SK-MEL-5 (cell line): ENCODE results near the gene GPC6. TPM values are rescaled to one million over a fixed set of nuclear protein-coding genes. Genes with fewer than 3 reads are reported as not detected.
"Not testable (repeated sequence)": the region's sequence is repeated elsewhere in the genome, so short reads cannot be mapped to it uniquely, and the experiment has no call there.

Experiments
- DNase-seq: peaks from one replicate; pipeline ENCODE4 v3.0.0-alpha.2; 2016; ENCODE audit warnings: low read depth, low spot score
- in situ Hi-C: cut with HindIII; loops from 2 replicates; pipeline ENCODE4 v1.10.0; 2016; ENCODE audit warnings: low sequenced_read_pairs, high pct_unique_total_duplicates, low pct_unique_long_range_greater_than_20kb
- total RNA-seq: library from RNA; depleted of rRNA; stranded (reverse); fragments of >200 nt; shearing (Covaris generic); gene quantifications from 2 replicates; pipeline ENCODE4 v1.2.3, GENCODE V29; 2014

The GPC6 gene
- total RNA-seq, 1 experiment from 2014 or later, result 6.6 TPM

DNA sequence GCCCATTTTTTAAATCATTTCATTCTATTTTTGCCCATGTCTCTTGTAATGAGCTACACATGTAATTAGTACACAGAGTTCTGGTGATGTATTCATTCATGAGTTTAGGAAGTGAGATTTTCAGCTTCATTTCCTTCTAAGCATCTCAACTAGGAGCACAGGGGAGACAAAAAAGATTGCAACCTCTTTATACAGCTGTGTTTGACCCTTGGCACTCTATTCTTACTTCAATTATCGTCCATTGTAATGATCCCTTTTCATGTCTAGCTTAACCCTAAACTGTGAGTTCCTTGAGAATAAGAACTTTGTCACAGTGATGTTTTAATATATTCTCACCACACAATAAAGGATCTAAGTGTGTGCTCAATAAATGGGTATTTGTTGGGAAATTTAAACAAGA, 67.1 kb downstream of the GPC6 start:
- in situ Hi-C loops, result no loop called here
- no peak for DNase-seq

DNA sequence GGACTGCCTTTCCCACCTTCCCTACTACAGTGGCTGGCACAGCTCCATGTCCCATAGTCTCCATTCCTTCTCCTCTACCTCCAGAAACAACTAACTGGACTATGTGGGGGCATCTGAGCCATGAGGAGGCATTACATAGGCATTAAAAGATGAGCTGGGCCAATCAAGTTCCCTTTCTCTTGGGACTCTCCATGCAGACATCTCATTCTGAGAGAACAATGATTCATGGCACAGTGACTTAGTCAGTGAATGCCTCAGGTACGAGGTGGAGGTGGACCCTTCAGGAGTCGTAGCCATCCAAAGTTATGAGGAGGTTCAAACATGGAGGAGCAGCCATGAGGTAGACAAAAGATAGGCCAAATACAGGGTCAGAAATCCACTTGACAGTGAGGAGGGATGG, 70.0 kb downstream of the GPC6 start:
- no peak for DNase-seq
- in situ Hi-C loops, result no loop called here

DNA sequence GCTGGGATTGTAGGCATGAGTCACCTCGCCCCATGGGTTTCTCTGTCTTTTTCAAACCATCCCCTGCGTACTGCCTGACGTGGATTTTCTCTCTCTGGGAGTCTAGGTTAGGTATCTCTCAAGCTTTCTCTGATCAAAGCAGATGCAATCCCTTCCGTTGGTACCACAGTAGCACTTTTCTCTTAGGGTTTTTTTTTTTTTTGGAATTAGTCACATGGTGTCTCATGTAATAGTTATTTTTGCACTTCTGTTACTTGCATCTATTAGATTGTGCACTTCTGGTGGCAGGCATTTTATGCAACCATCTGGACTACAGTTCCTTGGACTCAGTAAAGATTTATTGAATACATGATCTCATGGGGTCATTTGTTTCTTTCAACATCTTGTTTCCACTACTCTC, 72.1 kb downstream of the GPC6 start:
- in situ Hi-C loops, result no loop called here
- no peak for DNase-seq

DNA sequence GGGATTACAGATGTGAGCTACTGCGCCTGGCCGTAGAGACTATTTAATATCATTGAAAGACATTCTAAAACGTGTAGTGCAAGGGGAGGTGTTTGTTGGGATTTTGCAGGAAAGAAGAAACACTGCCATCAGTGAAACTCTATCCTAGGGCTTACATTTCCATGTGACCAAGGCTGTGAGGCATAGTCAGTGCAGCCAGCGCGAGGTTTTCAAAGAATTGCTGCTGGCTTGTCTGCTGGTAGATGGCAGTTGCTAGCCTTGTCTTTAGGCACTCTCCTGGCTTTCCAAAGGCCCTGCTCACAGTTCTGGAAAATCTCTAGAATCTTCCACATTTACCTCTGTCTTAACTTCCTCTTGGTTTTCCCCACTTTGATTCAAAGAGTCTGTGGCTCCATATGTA, 77.5 kb downstream of the GPC6 start:
- no peak for DNase-seq
- in situ Hi-C loops, result no loop called here

DNA sequence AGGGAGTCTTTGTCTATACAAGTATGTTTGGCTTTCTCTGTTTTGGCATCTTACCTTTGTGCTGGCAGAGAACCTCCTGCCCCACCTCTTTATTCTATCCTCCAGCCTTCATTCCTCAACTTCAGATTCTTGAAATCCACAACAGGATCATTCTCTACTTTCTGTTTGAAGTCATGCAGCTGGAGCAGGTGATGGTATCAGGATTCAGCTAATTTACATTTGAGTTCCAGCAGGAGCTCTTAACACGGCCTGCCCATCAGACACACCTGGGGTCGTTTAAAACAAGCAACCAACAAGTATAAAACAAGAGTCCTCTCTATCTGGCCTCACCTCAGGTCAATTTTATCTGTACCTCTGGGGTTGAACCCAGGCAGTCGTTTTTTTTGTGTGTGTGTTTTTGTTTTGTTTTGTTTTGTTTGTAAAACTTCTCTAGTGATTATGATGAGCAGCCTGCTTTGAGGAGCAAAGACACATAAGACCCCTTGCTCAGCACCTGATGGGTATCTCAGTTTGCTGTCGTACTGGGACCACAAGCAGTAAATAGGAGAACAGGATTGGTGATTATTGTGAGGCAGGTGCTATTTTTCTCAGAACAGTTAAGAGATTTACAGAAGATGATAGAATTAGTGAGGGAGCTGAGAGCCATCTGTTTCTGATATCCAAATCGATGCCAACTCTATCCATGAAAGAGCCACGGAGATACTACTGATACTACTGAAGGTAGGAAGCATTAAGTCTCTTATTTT, 78.4 kb downstream of the GPC6 start:
- no peak for DNase-seq

DNA sequence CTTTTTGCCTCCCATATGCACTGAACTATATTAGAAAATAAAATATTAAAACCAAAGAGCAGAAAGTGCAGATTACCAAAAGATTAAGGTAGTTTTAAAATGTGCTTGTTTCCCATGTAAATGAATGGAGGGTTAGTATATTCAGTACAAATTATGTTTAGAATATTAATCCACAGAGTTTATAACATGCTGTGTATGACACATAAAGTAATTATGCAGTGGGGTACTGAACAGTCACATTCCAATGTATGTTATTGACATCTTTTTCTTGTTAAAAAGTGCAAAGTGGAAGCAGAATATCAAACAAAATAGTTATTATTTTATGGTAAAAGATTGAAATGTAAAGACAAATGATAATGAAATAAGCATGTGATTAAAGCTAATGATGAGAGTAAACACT, 79.3 kb downstream of the GPC6 start:
- DNase-seq, result no peak
- in situ Hi-C loops, result no loop called here

More for the DNA sequence above, 78.4 kb downstream of the GPC6 start:
- in situ Hi-C loops, result no loop called here

DNA sequence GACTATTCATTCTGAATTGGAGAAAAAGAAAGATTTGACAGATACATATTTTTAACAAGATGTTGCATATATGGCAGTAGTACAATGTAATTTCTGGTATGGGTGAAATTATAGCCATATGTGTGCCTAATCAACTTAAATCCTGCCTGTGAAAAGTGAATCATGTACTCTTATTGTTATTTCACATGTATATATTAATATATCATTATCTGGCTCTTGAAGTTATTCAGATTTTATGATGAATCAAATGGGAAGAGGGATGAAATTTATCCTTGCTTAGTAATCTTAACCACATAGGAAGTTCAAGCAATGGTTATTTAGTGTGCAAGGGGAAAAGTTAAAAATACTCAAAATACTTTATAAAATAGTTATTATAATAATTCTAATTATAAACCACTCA, 80.5 kb downstream of the GPC6 start:
- in situ Hi-C loops, result no loop called here
- DNase-seq, result no peak

DNA sequence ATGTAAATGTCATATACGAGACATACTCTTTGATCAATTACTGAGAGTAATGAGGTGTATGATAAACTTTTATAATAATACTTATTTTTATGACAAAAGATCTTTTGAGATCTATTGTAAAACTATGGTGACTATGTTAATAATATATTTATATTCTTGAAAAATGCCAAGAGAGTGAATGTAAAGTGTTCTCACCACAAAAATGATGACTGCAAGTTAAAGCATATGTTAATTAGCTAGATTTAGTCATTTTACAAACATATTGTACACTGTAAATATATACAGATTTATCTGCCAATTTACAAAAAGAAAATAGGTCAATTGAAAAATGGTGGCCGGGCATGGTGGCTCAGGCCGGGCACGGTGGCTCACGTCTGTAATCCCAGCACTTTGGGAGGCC, 81.0 kb downstream of the GPC6 start:
- in situ Hi-C loops, result no loop called here
- no peak for DNase-seq

DNA sequence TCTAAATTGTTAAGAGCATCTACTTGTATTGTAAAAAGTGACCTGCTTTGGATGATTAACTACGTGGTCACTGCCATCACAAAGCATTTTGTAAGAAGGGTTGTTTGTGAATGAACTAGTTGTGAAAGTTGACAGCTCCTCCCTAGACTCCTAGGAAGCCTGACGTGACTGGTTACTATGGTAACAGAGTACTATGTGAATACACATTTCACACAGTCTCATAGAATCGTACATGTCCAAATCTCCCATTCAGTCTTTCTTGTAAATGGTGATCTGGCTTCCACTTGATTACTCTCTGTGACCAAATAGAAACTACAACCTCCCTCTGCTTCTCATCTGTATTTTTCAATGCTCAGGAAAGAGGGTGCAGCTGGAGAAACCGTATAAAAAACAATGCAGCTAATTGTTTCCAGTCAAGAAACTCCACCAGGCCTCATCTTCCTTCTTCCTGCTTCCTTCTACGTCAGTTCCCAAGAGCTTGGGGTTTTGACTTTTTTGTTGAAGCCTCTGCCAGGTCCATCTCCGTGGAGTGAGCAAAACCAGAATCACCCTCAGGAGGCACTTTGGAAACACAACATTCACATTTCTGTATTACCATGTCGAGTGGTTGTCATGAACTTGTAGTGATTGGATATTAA, 83.4 kb downstream of the GPC6 start:
- in situ Hi-C loops, result no loop called here
- peak; percentile 88 for DNase-seq

DNA sequence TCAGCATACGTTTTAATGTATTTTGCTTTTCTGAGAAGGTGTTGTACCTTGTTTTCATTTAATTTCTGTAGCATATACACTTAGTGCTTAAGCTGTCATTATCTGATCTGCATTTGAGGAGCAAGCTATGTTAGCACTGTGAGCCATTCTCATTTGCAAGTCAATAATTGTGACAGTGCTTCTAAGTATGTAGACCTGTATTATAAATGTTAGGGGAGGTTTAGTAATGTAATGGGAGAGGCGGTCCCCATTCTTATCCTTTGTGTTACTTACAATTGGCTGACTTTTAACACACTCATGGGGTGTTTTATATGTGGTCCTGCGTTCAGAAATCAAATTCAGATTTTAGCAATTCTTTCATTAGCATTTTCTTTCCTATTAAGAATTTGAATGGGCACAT, 90.2 kb downstream of the GPC6 start:
- no peak for DNase-seq
- in situ Hi-C loops, result no loop called here

DNA sequence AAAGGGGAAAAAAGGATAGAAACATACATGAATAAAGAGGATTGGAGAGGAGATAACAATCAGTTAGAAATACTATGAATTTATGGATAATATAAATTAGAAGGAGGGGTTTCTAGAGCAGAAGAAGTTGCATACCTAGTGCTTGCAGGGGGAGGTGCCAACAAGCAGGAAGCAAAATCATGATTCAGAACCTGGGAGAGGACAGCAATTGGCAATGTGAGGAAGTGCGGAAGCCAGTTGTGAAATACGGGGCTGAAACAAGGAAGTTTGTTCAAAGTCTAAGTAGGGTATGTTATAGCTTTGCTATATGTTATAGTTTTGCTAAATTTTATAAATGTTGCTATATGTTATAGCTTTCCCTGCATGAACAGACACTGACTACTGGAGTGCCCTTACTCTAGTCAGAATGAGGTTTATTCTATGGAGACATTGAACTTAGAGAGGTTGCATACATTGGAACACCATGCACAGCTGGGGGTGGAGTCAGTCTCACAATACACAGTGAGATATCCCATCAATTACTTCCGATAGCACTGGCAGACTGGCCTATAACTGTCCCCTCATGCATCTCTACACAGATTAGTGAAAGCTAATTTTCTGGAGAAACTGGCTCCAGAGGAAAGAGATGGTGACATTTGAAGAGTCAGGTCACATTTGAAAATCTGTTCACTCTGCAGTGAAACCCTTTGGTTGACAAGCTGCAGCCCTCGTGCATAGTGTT, 92.1 kb downstream of the GPC6 start:
- no peak for DNase-seq
- in situ Hi-C loops, result no loop called here

DNA sequence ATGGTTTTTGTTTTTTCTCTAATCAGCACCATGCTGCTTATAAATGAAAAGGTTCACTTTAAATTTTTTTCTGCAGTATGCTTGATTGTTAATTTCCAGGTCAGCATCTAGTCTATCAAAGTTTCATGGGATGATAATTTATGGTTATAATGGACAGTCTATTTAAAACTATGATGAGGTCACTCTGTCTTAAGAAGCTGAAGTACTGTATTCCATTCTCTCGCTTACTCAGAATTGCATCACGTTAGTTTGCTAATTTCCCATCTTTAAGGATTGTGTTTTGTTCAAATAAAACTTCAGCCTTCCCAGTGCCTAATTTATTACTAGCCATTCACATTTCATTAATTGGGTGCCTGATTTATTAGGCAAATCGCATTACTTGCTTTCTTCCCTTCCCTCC, 94.3 kb downstream of the GPC6 start:
- in situ Hi-C loops, result no loop called here
- no peak for DNase-seq

DNA sequence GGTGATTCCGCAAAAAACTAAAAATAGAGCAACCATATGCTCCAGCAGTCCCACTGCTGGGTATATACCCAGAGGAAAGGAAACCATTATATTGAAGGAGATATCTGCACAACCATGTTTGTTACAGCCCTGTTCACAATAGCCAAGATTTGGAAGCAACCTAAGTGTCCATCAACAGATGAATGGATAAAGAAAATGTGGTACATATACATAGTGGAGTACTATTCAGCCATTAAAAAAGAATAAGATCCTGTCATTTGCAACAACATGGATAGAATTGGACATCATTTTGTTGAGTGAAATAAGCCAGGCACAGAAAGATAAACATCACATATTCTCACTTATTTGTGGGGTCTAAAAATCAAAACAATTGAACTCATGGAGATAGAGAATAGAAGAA, 97.3 kb downstream of the GPC6 start:
- DNase-seq, in situ Hi-C loops: not testable (repeated sequence)

DNA sequence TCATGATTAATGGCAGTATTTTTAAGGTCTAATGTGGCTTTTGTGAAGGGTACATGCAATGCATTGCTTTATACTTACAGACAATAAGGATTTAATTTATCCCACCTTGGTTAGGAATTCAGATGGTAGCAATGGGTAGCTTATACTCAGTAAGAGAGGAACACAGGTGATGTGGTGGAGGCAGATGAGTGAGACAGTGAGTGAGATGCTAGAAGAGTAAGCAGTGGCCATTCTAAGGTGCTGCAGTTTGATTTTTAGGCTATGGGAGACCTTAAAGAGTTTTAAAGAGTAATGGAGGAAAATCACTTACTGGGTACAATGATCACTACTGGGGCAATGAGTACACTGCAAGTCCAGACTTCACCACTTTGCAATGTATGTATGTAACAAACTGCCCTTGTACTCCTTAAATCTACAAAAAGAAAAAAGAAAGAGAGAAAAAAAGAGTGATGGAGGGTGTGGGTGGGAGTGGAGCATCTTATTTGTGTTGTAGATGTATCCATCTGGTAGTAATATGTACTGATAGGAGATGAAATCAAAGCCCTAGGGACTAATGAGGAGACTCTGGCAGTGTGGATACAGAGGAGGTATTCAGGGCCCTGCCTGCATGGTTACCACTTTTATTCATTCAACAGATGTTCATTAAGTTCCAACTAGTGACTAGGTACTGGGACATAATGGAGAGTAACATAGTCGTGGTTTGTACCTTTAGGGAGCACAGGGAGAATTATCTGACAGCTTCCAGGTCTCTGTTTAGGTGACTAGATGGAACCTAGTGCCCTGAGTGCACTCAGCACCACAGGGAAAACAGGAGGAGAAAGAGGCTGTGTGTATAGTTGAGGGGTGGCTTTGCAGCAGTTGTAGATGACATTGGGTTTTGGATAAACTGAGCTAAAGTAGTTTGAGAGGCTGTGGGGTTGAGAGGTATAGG, 99.0 kb downstream of the GPC6 start:
- no peak for DNase-seq
- in situ Hi-C loops, result no loop called here

DNA sequence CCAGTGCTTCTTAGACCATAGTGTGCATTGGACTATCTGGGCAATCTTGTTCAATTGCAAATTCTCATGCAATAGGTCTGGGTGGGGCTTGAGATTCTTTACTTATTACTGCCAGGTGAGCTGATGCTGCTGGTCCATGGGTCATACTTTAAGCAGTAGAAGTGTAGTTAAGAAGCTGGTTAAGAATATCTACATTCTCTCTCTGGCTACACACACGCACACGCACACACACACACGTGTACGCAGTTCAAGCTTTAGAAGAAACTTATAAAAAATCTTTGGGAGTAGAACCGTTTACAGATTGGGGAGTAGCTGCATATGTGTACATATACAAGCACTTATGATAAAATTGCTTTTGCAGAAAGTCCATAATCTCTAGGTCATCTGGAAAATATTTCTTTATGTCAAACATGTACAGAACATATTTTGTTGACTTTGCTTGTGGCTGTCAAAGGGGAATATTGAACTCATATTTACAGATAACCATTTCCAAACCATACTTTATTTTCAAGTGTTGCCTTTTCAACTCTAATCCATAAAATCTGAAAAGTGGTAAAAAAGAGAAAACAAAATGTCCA, 99.7 kb downstream of the GPC6 start:
- in situ Hi-C loops, result no loop called here
- no peak for DNase-seq

DNA sequence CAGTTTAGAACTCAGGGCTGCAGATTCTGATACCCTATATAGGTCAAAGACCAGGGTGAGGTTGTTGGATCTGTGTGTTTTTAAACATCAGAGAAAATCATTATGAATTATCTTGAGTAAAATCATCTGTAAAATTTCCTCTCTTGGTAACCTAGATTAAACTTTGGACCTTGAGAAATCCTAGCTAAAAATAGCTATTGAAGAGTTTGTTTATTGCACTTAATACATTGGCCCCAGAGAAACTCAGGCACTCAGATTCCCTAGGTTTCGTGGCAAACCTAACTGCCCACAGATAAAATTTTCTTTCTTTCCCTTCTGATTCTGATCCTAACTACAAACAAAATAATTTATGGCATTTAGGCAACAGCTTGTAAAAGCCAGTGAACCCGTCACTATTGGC, 102.3 kb downstream of the GPC6 start:
- in situ Hi-C loops, result no loop called here

DNA sequence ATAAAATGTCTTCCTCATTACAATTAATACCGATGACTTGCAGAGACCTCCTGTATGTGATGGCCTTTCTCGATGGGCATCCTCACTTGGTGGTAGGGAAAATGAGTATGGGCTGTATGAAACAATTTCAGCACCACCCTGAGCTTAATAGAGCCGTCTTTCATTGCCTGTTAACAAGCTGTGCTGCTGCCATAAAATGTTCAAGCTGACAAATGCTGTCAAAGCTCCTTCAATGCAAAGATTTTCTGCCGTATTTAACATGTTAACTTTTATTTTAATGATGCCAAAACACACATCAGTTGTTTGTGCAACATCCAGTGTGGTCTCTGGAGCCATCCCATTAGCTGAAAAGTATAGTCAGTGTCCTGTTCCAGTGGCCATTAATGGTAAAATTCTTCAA, 110.1 kb downstream of the GPC6 start:
- DNase-seq, result no peak
- in situ Hi-C loops, result no loop called here

More for the DNA sequence above, 102.3 kb downstream of the GPC6 start:
- no peak for DNase-seq

DNA sequence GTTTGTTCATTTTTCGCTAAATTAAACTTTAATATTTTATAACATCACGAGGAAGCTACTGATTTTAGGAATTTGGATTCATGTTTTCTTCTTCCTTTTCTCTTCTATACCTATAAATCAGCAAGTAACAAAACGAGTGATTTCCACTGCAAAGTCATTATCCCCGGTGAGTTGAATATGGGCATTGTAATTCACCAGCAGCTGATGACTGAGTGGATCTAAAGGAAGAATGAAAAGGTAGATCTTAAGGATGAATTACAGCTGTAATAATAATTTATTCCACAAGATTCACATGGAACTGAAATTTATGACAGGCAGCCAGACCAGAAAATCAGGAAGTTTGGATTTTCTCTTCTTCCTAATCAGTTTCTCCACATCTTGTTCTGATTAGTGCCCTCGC, 111.4 kb downstream of the GPC6 start:
- no peak for DNase-seq
- in situ Hi-C loops, result no loop called here
